Transverse colon (tissue), 4 donors: ENCODE results near the gene TAB3. TPM values are rescaled to one million over a fixed set of nuclear protein-coding genes. Genes with fewer than 3 reads are reported as not detected.

Experiments used
- DNase-seq: peaks from one replicate; pipeline ENCODE4 v3.0.0-alpha.2; 2019
- H3K27ac ChIP-seq, 4 donors: fragments of 200-600 bp; sonication (generic); 2 replicates each; pipeline ENCODE4 v1.5.1; 2016 to 2018; ENCODE audit warnings: inconsistent platforms in 4 of 4
- H3K27me3 ChIP-seq: fragments of 200-600 bp; sonication (generic); 2 replicates; pipeline ENCODE4 v1.5.1; 2017; ENCODE audit warnings: inconsistent platforms
- H3K36me3 ChIP-seq, 4 donors: fragments of 200-600 bp; sonication (generic); 2 replicates each; pipeline ENCODE4 v1.5.1; 2017 to 2019; ENCODE audit warnings: inconsistent platforms in 4 of 4
- H3K4me1 ChIP-seq, 4 donors: fragments of 200-600 bp; sonication (generic); 2 replicates each; pipeline ENCODE4 v1.5.1; 2017 to 2020; ENCODE audit warnings: inconsistent platforms in 4 of 4
- H3K4me3 ChIP-seq, 4 donors: fragments of 200-600 bp; sonication (generic); 1 replicate in 1 of 4; 2 replicates in 3 of 4; pipeline versions ENCODE4 v1.5.1 to v1.6.1; 2017 to 2019; ENCODE audit warnings: inconsistent platforms in 4 of 4
- H3K9me3 ChIP-seq, 2 donors: fragments of 200-600 bp; sonication (generic); 2 replicates each; pipeline ENCODE4 v1.5.1; 2017 to 2019; ENCODE audit warnings: inconsistent platforms in 2 of 2
- EP300 ChIP-seq: sonication (generic); formaldehyde crosslinking; IDR thresholded peaks from one replicate; pipeline ENCODE4 v1.6.1; 2017; ENCODE audit warnings: antibody characterized with exemption, low read depth
- POLR2A ChIP-seq: fragments of 450-650 bp; IDR thresholded peaks from one replicate; pipeline ENCODE4 v1.6.1; 2016; ENCODE audit warnings: antibody characterized with exemption, mild to moderate bottlenecking, moderate library complexity
- POLR2AphosphoS5 ChIP-seq, 3 donors: sonication (generic); formaldehyde crosslinking; IDR thresholded peaks; one replicate each; pipeline ENCODE4 v1.6.1; 2016; ENCODE audit warnings: antibody characterized with exemption in 3 of 3
- WGBS, 2 donors: methylation state at CpG; one replicate each; pipeline ENCODE4 v1.1.5; 2018; ENCODE audit warnings: low coverage in 1 of 2; 5-methylcytosine and 5-hydroxymethylcytosine counted together
- in situ Hi-C, 4 donors: fragments of 200-750 bp; cut with MboI; loops; one replicate each; pipeline versions ENCODE4 v1.15.0 to v1.15.1; 2017; ENCODE audit warnings: low sequenced_read_pairs in 3 of 4, low pct_ligation_motif_present in 1 of 4, low pct_unique_long_range_greater_than_20kb in 1 of 4
- intact Hi-C: fragments of 100-400 bp; cut with DNase I; formaldehyde crosslinking; loops from one replicate; pipeline ENCODE4 v1.15.1; 2023; ENCODE audit warnings: low total_unique reads
- total RNA-seq, 4 donors: library from RNA; depleted of rRNA; stranded (reverse); fragments of >200 nt; gene quantifications; one replicate each; pipeline ENCODE4 v1.1.0, GENCODE V29; 2016
- TF ChIP-seq, protein P1 (sequence below), 5 experiments: fragments of 200-600 bp in 3 of 5; fragments of 450-650 bp in 2 of 5; sonication (generic) in 3 of 5; IDR thresholded peaks; 1 replicate in 2 of 5; 2 replicates in 3 of 5; pipeline ENCODE4 v1.5.1; 2016 to 2017; ENCODE audit warnings: antibody characterized with exemption in 5 of 5, inconsistent platforms in 3 of 5, mild to moderate bottlenecking in 2 of 5, moderate library complexity in 1 of 5

Gene TAB3
- total RNA-seq, 4 donors from 2014 or later, result 10.3 to 34.0 (median 30.6) TPM

DNA sequence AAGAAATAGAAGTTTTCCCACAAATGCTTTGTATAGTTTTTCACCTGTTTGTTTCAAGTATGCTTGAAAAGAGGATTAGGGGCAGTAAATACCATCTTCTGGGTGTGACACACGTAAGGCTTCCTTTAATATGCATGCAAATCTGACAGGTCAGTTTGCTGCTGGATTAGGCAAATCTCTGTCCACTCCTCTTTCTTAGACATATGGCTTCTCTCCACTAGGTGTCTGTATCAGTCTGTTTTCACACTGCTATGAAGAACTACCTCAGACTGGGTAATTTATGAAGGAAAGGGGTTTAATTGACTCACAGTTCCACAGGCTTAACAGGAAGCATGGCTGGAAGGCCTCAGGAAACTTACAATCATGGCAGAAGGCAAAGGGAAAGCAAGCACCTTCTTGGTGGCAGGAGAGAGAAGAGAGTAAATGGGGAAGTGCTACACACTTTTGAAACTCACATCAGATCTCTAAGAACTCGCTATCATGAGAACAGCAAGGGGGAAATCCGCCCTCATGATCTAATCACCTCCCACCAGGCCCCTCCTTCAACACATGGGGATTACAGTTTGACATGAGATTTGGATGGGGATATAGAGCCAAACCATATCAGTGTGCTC is 66.9 kb downstream of the TAB3 start:
- in situ Hi-C loops (no loop called here), intact Hi-C loops (no loop called here)
- Histone ChIP-seq H3K27ac (no peak overlapping the region), H3K27me3 (no peaks in the 10 kb centered on the region), H3K4me3 (no peak overlapping the region), H3K36me3 (no peaks in the 10 kb centered on the region), H3K4me1 (no peaks in the 10 kb centered on the region), H3K9me3 (no peaks in the 10 kb centered on the region)
- no peak for DNase-seq
- 46 to 80% methylated on average over 1 to 3 of the region's 3 CpGs for WGBS, 2 donors
- no peak for TF ChIP-seq POLR2A
- TF ChIP-seq, protein P1, sequence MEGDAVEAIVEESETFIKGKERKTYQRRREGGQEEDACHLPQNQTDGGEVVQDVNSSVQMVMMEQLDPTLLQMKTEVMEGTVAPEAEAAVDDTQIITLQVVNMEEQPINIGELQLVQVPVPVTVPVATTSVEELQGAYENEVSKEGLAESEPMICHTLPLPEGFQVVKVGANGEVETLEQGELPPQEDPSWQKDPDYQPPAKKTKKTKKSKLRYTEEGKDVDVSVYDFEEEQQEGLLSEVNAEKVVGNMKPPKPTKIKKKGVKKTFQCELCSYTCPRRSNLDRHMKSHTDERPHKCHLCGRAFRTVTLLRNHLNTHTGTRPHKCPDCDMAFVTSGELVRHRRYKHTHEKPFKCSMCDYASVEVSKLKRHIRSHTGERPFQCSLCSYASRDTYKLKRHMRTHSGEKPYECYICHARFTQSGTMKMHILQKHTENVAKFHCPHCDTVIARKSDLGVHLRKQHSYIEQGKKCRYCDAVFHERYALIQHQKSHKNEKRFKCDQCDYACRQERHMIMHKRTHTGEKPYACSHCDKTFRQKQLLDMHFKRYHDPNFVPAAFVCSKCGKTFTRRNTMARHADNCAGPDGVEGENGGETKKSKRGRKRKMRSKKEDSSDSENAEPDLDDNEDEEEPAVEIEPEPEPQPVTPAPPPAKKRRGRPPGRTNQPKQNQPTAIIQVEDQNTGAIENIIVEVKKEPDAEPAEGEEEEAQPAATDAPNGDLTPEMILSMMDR (IDR thresholded peaks at IDR 0.05), result no peak
- TF ChIP-seq POLR2AphosphoS5 (IDR thresholded peaks at IDR 0.05), result no peak
- no peak for TF ChIP-seq EP300

DNA sequence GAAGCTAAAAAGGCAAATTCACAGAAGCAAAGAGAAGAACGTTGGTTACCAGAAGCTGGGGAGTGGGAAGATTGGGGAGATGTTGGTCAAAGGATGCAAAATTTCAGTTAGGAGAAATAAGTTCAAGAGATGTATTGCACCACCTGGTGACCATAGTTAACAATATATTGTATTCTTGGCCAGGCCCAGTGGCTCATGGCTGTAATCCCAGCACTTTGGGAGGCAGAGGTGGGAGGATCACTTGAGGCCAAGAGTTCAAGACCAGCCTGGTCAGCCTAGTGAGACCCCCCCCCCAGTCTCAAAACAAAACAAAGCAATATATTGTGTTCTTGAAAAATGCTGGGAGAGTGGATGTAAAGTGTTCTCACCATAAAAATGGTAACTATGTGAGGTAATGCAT is 67.9 kb downstream of the TAB3 start:
- in situ Hi-C loops, result no loop called here
- WGBS, 2 donors, result 40 to 44% methylated on average over 1 of the region's 1 CpG
- no peak for DNase-seq
- no peaks in the 10 kb centered on the region for H3K36me3 ChIP-seq
- H3K27ac ChIP-seq, result no peak overlapping the region
- no peaks in the 10 kb centered on the region for H3K9me3 ChIP-seq
- intact Hi-C loops, result no loop called here
- H3K4me3 ChIP-seq, result no peak overlapping the region
- no peak for TF ChIP-seq POLR2A
- no peaks in the 10 kb centered on the region for H3K27me3 ChIP-seq
- H3K4me1 ChIP-seq, result no peaks in the 10 kb centered on the region

DNA sequence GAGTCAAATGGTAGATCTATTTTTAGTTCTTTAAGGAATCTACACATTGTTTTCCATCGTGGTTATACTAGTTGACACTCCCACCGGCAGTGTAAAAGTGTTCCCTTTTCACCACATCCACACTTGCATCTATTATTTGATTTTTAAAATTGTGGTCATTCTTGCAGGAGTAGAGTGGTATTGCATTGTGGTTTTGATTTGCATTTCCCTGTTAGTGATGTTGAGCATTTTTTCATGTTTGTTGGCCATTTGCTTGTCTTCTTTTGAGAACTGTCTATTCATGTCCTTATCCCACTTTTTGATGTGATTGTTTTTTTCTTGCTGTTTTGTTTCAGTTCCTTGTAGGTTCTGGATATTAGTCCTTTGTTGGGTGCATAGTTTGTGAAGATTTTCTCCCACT is 70.0 kb downstream of the TAB3 start:
- TF ChIP-seq POLR2A (no peak), POLR2AphosphoS5 (IDR thresholded peaks at IDR 0.05) (no peak), EP300 (no peak)
- TF ChIP-seq, protein P1 (IDR thresholded peaks at IDR 0.05), result no peak
- Histone ChIP-seq H3K27ac (no peak overlapping the region), H3K4me1 (no peaks in the 10 kb centered on the region), H3K4me3 (no peak overlapping the region), H3K36me3 (no peaks in the 10 kb centered on the region), H3K9me3 (no peaks in the 10 kb centered on the region), H3K27me3 (no peaks in the 10 kb centered on the region)
- DNase-seq, result no peak
- WGBS, 2 donors, result 51% methylated on average over 2 of the region's 2 CpGs; no CpG with 5 or more reads in 1 of the 2 donors
- intact Hi-C loops (no loop called here), in situ Hi-C loops (no loop called here)

DNA sequence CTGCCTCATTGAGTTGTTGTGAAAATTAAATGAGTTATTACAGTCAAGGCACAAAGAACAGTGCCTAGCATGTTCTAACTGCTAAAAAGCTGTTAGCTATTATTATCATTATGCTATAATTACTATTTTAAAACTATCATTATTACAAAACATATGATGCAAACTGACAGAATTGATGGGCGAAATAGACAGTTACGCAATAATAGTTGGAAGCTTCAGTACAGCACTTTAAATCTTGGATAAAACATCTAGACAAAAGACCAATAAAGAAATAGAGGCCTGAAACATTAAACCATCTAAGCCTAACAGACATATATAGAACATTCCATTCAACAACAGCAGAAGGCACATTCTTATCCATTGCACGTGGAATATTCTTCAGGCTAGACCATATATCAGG is 73.0 kb downstream of the TAB3 start:
- no peak overlapping the region for H3K4me3 ChIP-seq
- no peak for DNase-seq
- 85% methylated on average over 3 of the region's 3 CpGs; no CpG with 5 or more reads in 1 of the 2 donors for WGBS, 2 donors
- TF ChIP-seq, protein P1 (IDR thresholded peaks at IDR 0.05), result no peak
- TF ChIP-seq EP300, result no peak
- TF ChIP-seq POLR2A, result no peak
- TF ChIP-seq POLR2AphosphoS5 (IDR thresholded peaks at IDR 0.05), result no peak
- no peaks in the 10 kb centered on the region for H3K36me3 ChIP-seq
- H3K4me1 ChIP-seq, result no peaks in the 10 kb centered on the region
- intact Hi-C loops (no loop called here), in situ Hi-C loops (no loop called here)
- no peak overlapping the region for H3K27ac ChIP-seq
- H3K9me3 ChIP-seq, result no peaks in the 10 kb centered on the region
- no peaks in the 10 kb centered on the region for H3K27me3 ChIP-seq

DNA sequence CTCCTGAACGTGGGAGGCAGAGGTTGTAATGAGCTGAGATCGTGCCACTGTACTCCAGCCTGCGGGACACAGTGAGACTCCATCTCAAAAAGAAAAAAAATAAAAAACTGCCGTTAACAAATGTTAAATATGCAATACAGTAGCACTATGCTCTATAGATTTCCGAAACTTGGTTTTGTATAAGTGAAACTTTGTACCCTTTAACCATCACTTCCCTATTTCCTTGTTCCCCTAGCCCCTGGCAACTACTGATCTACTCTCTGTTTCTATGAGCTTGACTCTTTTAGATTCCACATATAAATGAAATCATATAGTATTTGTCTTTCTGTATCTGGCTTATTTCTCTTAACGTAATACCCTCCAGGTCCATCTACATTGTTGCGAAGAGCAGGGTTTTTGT is 74.1 kb downstream of the TAB3 start:
- no peak overlapping the region for H3K4me3 ChIP-seq
- DNase-seq, result no peak
- H3K27me3 ChIP-seq, result no peaks in the 10 kb centered on the region
- no peaks in the 10 kb centered on the region for H3K36me3 ChIP-seq
- H3K27ac ChIP-seq, result no peak overlapping the region
- 84 to 93% methylated on average over 3 to 7 of the region's 7 CpGs for WGBS, 2 donors
- intact Hi-C loops, result no loop called here
- H3K4me1 ChIP-seq, result no peaks in the 10 kb centered on the region
- in situ Hi-C loops, result no loop called here
- TF ChIP-seq, protein P1 (IDR thresholded peaks at IDR 0.05), result no peak
- TF ChIP-seq POLR2A (no peak), EP300 (no peak), POLR2AphosphoS5 (IDR thresholded peaks at IDR 0.05) (no peak)
- no peaks in the 10 kb centered on the region for H3K9me3 ChIP-seq
